SK-N-MC (cell line): Measurements from ENCODE around the gene RAI14.
"Not testable (repeated sequence)": the region's sequence is repeated elsewhere in the genome, so short reads cannot be mapped to it uniquely, and the experiment has no call there.

ENCODE experiments used
- DNase-seq: peaks from one replicate; pipeline ENCODE4 v3.0.0-alpha.2; 2011; ENCODE audit warnings: low read depth, low spot score
- H3K27ac ChIP-seq: fragments of 200-600 bp; sonication (generic); 2 replicates; pipeline ENCODE4 v1.5.1; 2016; ENCODE audit warnings: mixed run types
- H3K36me3 ChIP-seq: fragments of 200-600 bp; sonication (generic); 2 replicates; pipeline ENCODE4 v1.6.1; 2017; ENCODE audit warnings: antibody characterized with exemption, low read length, mixed read lengths; ENCODE audit not compliant: insufficient read depth
- H3K4me3 ChIP-seq: fragments of 200-600 bp; sonication (generic); 2 replicates; pipeline ENCODE4 v1.5.1; 2016
- H3K9ac ChIP-seq: fragments of 200-600 bp; sonication (generic); 2 replicates; pipeline ENCODE4 v1.8.0; 2017; ENCODE audit warnings: mixed run types, mixed read lengths; ENCODE audit not compliant: insufficient read length
- H3K9me3 ChIP-seq: fragments of 200-600 bp; sonication (generic); 2 replicates; pipeline ENCODE4 v1.6.1; 2017; ENCODE audit warnings: low read depth, mild to moderate bottlenecking, antibody characterized with exemption, low read length, moderate library complexity, mixed read lengths
- EZH2 ChIP-seq: fragments of 200-600 bp; sonication (generic); IDR thresholded peaks from one replicate; pipeline ENCODE4 v1.6.1; 2017; ENCODE audit warnings: antibody characterized with exemption
- FOXP2 ChIP-seq: optimal IDR thresholded peaks from 2 replicates; pipeline ENCODE3; 2011; ENCODE audit warnings: mild to moderate bottlenecking, moderate library complexity; ENCODE audit not compliant: insufficient read depth; ENCODE audit errors: extremely low read length, control extremely low read depth
- POLR2AphosphoS5 ChIP-seq: IDR thresholded peaks from 2 replicates; pipeline ENCODE4 v1.6.1; 2012; ENCODE audit warnings: mild to moderate bottlenecking, low read depth, low read length, borderline replicate concordance

Gene RAI14

GRCh38 chr5:34718516-34718915 lies 62.4 kb downstream of the RAI14 start:
- H3K9me3 ChIP-seq, result no peaks in the 10 kb centered on the region
- H3K4me3 ChIP-seq, result no peak overlapping the region
- H3K36me3 ChIP-seq, result no peaks in the 10 kb centered on the region
- no peak overlapping the region for H3K9ac ChIP-seq
- no peak for DNase-seq
- TF ChIP-seq POLR2AphosphoS5 (no peak), EZH2 (no peak), FOXP2 (no peak)
- no peak overlapping the region for H3K27ac ChIP-seq

GRCh38 chr5:34719029-34719428 lies 62.9 kb downstream of the RAI14 start:
- Histone ChIP-seq H3K4me3 (no peak overlapping the region), H3K9ac (no peak overlapping the region), H3K36me3 (no peaks in the 10 kb centered on the region), H3K9me3 (no peaks in the 10 kb centered on the region), H3K27ac (no peak overlapping the region)
- TF ChIP-seq FOXP2 (no peak), POLR2AphosphoS5 (no peak), EZH2 (no peak)
- no peak for DNase-seq

GRCh38 chr5:34721327-34721726 lies 65.2 kb downstream of the RAI14 start:
- no peak overlapping the region for H3K4me3 ChIP-seq
- DNase-seq, result no peak
- no peak overlapping the region for H3K9ac ChIP-seq
- H3K9me3 ChIP-seq, result no peaks in the 10 kb centered on the region
- no peak overlapping the region for H3K27ac ChIP-seq
- TF ChIP-seq FOXP2 (no peak), EZH2 (no peak), POLR2AphosphoS5 (no peak)
- no peaks in the 10 kb centered on the region for H3K36me3 ChIP-seq

GRCh38 chr5:34722183-34722582 lies 66.1 kb downstream of the RAI14 start:
- Histone ChIP-seq H3K27ac (no peak overlapping the region), H3K36me3 (no peaks in the 10 kb centered on the region), H3K9ac (no peak overlapping the region), H3K4me3 (no peak overlapping the region), H3K9me3 (no peaks in the 10 kb centered on the region)
- TF ChIP-seq EZH2, result no peak
- no peak for DNase-seq

- Histone ChIP-seq H3K36me3 (no peaks in the 10 kb centered on the region), H3K9me3 (no peaks in the 10 kb centered on the region), H3K9ac (no peak overlapping the region), H3K27ac (no peak overlapping the region), H3K4me3 (no peak overlapping the region)
- TF ChIP-seq EZH2, result no peak
- no peak for TF ChIP-seq POLR2AphosphoS5
- TF ChIP-seq FOXP2, result no peak
- no peak for DNase-seq
Measured at GRCh38 chr5:34724741-34725140, 68.6 kb downstream of the RAI14 start.

- not testable (repeated sequence) for H3K9ac ChIP-seq, H3K9me3 ChIP-seq, H3K27ac ChIP-seq, H3K36me3 ChIP-seq, DNase-seq, H3K4me3 ChIP-seq
Measured at GRCh38 chr5:34727166-34727749, 71.1 kb downstream of the RAI14 start.

GRCh38 chr5:34728236-34728635 lies 72.1 kb downstream of the RAI14 start:
- Histone ChIP-seq H3K9ac (no peak overlapping the region), H3K9me3 (no peaks in the 10 kb centered on the region), H3K27ac (no peak overlapping the region), H3K36me3 (no peaks in the 10 kb centered on the region), H3K4me3 (no peak overlapping the region)
- DNase-seq, result no peak
- TF ChIP-seq EZH2, result no peak
- no peak for TF ChIP-seq POLR2AphosphoS5
- TF ChIP-seq FOXP2, result no peak

- no peak for TF ChIP-seq EZH2
- no peak for DNase-seq
- H3K36me3 ChIP-seq, result no peaks in the 10 kb centered on the region
- H3K27ac ChIP-seq, result no peak overlapping the region
- H3K9ac ChIP-seq, result no peak overlapping the region
- H3K9me3 ChIP-seq, result no peaks in the 10 kb centered on the region
- no peak overlapping the region for H3K4me3 ChIP-seq
Measured at GRCh38 chr5:34731435-34732232, 75.5 kb downstream of the RAI14 start.

- TF ChIP-seq POLR2AphosphoS5 (no peak), EZH2 (no peak), FOXP2 (no peak)
- Histone ChIP-seq H3K27ac (no peak overlapping the region), H3K36me3 (no peaks in the 10 kb centered on the region), H3K9ac (no peak overlapping the region), H3K9me3 (no peaks in the 10 kb centered on the region), H3K4me3 (no peak overlapping the region)
- no peak for DNase-seq
Measured at GRCh38 chr5:34734326-34734725, 78.2 kb downstream of the RAI14 start.
